Activated naive CD4-positive, alpha-beta T cell treated with Interleukin-2 at 50 U/mL for 16 hours (primary cell): ENCODE measurements around the gene PREP.
"Not testable (repeated sequence)": the region's sequence is repeated elsewhere in the genome, so short reads cannot be mapped to it uniquely, and the experiment has no call there.

Source experiments
- DNase-seq: peaks from one replicate; pipeline ENCODE4 v3.0.0-alpha.2; 2020

The PREP gene

GRCh38 chr6:105259913-105260889, 142.7 kb downstream of the PREP start:
- no peak for DNase-seq

DNA sequence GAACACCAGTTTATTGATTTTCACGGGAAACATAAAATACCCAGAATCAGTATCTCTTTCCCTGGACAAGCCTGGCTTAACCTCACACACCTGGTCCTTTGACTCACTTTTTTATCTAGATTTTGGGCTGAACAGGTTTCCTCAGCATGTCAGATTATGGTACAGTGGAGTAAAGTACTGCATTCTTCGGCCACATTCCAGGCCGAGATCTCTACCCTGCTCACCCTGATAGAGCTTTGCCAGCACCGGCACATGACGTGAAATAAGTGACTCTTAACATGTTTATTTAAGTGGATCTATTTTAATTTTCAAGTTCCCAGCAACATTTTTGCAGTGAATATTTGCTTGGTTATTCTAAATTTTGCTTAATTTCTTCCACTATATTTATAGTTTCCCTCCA, 144.1 kb downstream of the PREP start:
- DNase-seq = no peak

- DNase-seq = no peak
Observed at GRCh38 chr6:105257340-105257739, 145.5 kb downstream of the PREP start.

- no peak for DNase-seq
Observed at GRCh38 chr6:105256619-105257018, 146.3 kb downstream of the PREP start.

GRCh38 chr6:105253787-105254186, 149.1 kb downstream of the PREP start:
- no peak for DNase-seq

GRCh38 chr6:105251689-105252088, 151.2 kb downstream of the PREP start:
- DNase-seq = no peak

DNA sequence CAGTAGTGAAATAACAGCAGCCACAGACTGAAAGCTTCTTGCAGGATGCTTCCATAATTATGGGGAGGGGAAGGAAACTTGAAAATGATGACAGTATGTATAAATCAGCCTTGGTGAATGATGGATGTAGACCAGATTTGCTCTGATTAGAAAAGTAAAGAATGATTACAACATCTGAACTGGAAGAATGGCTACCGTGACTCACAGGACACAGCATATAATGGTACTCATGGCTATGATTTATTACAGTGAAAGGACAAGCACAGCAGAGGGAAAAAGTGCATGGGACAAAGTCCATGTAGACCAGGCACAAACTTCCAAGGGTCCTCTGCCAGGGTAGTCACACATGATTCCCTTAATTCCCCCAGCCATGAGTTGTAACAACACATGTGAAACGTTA, 152.3 kb downstream of the PREP start:
- no peak for DNase-seq

- no peak for DNase-seq
Observed at GRCh38 chr6:105243487-105243886, 159.4 kb downstream of the PREP start.

GRCh38 chr6:105235155-105235554, 167.7 kb downstream of the PREP start:
- no peak for DNase-seq

GRCh38 chr6:105231771-105232170, 171.1 kb downstream of the PREP start:
- DNase-seq = not testable (repeated sequence)
